PC-3 (cell line): ENCODE results near the gene TEAD1.

ENCODE experiments used
- EZH2 ChIP-seq: fragments of 300-600 bp; sonication (generic); IDR thresholded peaks from one replicate; pipeline ENCODE4 v1.6.1; 2017; ENCODE audit warnings: antibody characterized with exemption, mild to moderate bottlenecking, low read length; ENCODE audit not compliant: unreplicated experiment
- TF ChIP-seq, protein P1 (sequence below): fragments of 300-600 bp; sonication (generic); conservative IDR thresholded peaks from 2 replicates; pipeline ENCODE4 v1.5.1; 2017; ENCODE audit warnings: antibody characterized with exemption, low read depth, mild to moderate bottlenecking, low read length

DNA sequence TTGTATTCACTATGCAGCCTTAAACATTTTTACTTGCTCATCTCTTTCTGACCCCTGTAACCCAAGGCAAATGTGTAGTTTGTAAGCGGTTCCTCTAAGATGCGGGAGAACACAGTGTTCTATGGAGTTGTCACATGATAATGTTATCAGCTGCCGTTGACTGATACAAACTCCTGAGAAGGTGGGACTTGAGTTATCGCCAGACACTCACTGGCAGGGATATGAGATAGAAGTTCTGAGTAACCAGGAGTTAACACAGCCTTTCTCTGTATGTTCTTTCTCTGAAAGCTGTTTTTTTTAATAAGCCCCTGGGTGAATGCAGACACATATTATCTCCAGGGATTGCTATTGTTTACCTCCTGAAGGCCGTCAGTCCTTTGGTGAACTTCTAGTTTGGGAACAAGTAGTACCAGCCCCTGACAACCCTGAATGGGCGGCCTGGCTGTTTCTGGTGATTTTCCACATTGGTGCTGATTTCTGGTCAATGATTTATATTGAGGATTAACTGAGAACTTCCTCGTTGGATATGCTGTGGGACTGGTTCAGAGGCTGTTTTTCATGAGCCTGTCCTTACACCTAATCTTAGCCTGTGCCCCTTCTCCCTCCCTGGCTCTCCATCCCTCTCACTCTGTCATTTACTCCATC is 179.6 kb downstream of the TEAD1 start:
- no peak for TF ChIP-seq EZH2
- TF ChIP-seq, protein P1, sequence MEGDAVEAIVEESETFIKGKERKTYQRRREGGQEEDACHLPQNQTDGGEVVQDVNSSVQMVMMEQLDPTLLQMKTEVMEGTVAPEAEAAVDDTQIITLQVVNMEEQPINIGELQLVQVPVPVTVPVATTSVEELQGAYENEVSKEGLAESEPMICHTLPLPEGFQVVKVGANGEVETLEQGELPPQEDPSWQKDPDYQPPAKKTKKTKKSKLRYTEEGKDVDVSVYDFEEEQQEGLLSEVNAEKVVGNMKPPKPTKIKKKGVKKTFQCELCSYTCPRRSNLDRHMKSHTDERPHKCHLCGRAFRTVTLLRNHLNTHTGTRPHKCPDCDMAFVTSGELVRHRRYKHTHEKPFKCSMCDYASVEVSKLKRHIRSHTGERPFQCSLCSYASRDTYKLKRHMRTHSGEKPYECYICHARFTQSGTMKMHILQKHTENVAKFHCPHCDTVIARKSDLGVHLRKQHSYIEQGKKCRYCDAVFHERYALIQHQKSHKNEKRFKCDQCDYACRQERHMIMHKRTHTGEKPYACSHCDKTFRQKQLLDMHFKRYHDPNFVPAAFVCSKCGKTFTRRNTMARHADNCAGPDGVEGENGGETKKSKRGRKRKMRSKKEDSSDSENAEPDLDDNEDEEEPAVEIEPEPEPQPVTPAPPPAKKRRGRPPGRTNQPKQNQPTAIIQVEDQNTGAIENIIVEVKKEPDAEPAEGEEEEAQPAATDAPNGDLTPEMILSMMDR = no peak
